Body of pancreas (tissue), 4 donors: ENCODE measurements around the gene HCFC1.

Source experiments
- CTCF ChIP-seq, 7 experiments: fragments of 450-650 bp in 4 of 7; fragments of 200-600 bp in 3 of 7; sonication (generic) in 3 of 7; IDR thresholded peaks; one replicate each; pipeline ENCODE4 v1.5.1; 2016 to 2019; ENCODE audit warnings: antibody characterized with exemption in 7 of 7
- POLR2A ChIP-seq, 3 donors: fragments of 450-650 bp; IDR thresholded peaks; one replicate each; pipeline ENCODE4 v1.6.1; 2016; ENCODE audit warnings: antibody characterized with exemption in 3 of 3, mild to moderate bottlenecking in 2 of 3

DNA sequence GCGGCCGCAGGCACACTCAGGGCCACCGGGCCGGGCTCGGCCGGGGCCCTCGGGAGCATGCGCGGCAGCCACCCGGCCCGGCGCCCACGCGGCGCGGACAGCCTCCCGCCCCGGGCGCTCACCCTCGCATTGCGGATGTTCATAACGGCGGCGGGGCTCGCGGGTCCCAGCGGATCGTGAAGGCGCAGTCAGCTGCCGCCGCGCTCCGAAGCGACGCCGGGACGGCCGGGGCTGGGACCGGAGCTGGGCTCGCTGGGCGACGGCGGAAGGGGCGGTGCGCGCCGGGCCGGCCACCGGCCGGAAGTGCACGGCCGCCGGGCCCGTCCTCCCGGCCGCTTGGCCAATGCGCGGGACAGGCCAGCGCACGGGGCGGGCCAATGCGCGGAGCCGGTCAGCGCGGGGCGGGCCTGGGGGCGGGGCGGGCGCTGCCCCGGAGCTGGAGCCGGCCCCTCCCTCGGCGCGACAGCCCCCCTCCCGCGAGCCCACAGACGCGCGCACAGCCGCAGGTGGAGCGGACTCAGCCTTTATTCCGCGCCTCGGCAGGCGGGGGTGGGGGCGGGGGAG, 36.8 kb downstream of the HCFC1 start, which contains the start of gene NAA10:
- TF ChIP-seq CTCF (IDR thresholded peaks at IDR 0.05) (no peak), POLR2A (IDR thresholded peaks at IDR 0.05) (no peak)
